ENCODE measurements around the gene ZNF628.

The ZNF628 gene

DNA sequence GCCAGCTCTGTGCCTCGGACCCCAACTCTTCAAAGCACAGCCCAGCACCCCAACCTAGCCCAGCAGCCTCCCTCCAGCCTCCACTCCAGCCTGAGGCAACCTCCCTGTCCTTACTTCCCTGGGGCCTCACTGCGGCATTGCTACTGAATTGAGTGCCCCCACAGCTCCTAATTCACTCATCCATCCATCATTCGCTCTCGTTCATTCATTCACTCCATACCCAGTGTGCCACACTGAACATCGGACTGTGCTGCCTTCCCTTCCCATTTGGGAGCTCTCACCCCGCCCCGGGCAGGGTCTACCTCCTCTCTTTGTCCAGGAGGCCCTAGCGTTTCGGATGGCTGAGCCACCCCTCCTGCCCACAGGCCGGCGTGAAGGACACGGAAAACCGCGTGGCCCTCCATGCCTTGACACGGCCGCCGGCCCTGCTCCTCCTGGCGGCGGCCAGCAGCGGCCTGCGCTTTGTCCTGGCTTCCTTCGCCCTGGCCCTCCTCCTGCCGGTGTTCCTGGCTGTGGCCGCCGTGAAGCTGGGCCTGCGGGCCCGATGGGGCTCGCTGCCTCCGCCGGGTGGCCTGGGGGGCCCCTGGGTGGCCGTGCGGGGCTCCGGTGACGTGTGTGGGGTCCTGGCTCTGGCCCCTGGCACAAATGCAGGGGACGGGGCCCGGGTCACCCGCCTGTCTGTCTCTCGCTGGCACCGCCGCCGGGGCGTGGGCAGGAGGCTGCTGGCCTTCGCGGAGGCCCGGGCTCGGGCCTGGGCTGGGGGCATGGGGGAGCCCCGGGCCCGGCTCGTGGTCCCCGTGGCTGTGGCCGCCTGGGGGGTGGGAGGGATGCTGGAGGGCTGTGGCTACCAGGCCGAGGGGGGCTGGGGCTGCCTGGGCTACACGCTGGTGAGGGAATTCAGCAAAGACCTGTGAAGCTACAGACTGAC, 9.9 kb downstream of the ZNF628 start:
- Histone ChIP-seq H3K9me3 (ENCODE audit: control insufficient read depth, insufficient read depth, low read depth, low read length) (no peaks in the 10 kb centered on the region), H3K4me3 (ENCODE audit: low read depth, low read length) (peak overlapping the region; percentile 91), H3K27ac (ENCODE audit: extremely low read depth, low read depth, low read length) (peak overlapping the region; percentile 45), H3K36me3 (ENCODE audit: control insufficient read depth in 2 of 2, insufficient read depth in 1 of 2, low read length in 2 of 2) (peaks cover 0 to 7% of the 10 kb centered on the region in 2 experiments; a peak in 1 of 3 replicates), H3K4me1 (ENCODE audit: control insufficient read depth, insufficient read depth, low read length) (peaks cover 23% of the 10 kb centered on the region)
- peak; percentile 38 for TF ChIP-seq PATZ1 (tag by site-specific recombination; IDR thresholded peaks at IDR 0.05)
- peak; percentile 76 for TF ChIP-seq ZNF366 (tag by site-specific recombination; conservative IDR thresholded peaks at IDR 0.05)
- TF ChIP-seq, protein P1, sequence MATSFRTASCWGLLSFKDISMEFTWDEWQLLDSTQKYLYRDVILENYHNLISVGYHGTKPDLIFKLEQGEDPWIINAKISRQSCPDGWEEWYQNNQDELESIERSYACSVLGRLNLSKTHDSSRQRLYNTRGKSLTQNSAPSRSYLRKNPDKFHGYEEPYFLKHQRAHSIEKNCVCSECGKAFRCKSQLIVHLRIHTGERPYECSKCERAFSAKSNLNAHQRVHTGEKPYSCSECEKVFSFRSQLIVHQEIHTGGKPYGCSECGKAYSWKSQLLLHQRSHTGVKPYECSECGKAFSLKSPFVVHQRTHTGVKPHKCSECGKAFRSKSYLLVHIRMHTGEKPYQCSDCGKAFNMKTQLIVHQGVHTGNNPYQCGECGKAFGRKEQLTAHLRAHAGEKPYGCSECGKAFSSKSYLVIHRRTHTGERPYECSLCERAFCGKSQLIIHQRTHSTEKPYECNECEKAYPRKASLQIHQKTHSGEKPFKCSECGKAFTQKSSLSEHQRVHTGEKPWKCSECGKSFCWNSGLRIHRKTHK (tag by site-specific recombination; IDR thresholded peaks at IDR 0.05) = no peak
- no peak for TF ChIP-seq ZNF513 (tag by site-specific recombination; IDR thresholded peaks at IDR 0.05)
- no peak for TF ChIP-seq ZNF221 (tag by site-specific recombination; IDR thresholded peaks at IDR 0.05; ENCODE audit: borderline replicate concordance)
- no peak for TF ChIP-seq ZNF24 (tag by site-specific recombination; IDR thresholded peaks at IDR 0.05)
- TF ChIP-seq, protein P2, sequence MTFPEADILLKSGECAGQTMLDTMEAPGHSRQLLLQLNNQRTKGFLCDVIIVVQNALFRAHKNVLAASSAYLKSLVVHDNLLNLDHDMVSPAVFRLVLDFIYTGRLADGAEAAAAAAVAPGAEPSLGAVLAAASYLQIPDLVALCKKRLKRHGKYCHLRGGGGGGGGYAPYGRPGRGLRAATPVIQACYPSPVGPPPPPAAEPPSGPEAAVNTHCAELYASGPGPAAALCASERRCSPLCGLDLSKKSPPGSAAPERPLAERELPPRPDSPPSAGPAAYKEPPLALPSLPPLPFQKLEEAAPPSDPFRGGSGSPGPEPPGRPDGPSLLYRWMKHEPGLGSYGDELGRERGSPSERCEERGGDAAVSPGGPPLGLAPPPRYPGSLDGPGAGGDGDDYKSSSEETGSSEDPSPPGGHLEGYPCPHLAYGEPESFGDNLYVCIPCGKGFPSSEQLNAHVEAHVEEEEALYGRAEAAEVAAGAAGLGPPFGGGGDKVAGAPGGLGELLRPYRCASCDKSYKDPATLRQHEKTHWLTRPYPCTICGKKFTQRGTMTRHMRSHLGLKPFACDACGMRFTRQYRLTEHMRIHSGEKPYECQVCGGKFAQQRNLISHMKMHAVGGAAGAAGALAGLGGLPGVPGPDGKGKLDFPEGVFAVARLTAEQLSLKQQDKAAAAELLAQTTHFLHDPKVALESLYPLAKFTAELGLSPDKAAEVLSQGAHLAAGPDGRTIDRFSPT (tag by site-specific recombination; IDR thresholded peaks at IDR 0.05) = peak; percentile 25; the same call in 1 of the 2 replicates
- TF ChIP-seq ZNF629 (tag by site-specific recombination; IDR thresholded peaks at IDR 0.05) = no peak
- TF ChIP-seq GLIS1 (tag by site-specific recombination; IDR thresholded peaks at IDR 0.05) = no peak
- TF ChIP-seq ZNF600 (tag by site-specific recombination; IDR thresholded peaks at IDR 0.05) = peak; percentile 69
- ChIA-PET CTCF (interaction anchor here (0.6 to 4.3 kb wide), 8 partner anchors 10 to 607 kb away, joined by 3 to 42 read pairs (median 3); partner anchors contain the start of gene ZNF628), POLR2A (interaction anchor here (0.8 to 3.5 kb wide), 14 partner anchors 10 to 206 kb away, joined by 3 to 44 read pairs (median 6); partner anchors contain the start of genes FIZ1, HSPBP1, ISOC2 and KMT5C)

DNA sequence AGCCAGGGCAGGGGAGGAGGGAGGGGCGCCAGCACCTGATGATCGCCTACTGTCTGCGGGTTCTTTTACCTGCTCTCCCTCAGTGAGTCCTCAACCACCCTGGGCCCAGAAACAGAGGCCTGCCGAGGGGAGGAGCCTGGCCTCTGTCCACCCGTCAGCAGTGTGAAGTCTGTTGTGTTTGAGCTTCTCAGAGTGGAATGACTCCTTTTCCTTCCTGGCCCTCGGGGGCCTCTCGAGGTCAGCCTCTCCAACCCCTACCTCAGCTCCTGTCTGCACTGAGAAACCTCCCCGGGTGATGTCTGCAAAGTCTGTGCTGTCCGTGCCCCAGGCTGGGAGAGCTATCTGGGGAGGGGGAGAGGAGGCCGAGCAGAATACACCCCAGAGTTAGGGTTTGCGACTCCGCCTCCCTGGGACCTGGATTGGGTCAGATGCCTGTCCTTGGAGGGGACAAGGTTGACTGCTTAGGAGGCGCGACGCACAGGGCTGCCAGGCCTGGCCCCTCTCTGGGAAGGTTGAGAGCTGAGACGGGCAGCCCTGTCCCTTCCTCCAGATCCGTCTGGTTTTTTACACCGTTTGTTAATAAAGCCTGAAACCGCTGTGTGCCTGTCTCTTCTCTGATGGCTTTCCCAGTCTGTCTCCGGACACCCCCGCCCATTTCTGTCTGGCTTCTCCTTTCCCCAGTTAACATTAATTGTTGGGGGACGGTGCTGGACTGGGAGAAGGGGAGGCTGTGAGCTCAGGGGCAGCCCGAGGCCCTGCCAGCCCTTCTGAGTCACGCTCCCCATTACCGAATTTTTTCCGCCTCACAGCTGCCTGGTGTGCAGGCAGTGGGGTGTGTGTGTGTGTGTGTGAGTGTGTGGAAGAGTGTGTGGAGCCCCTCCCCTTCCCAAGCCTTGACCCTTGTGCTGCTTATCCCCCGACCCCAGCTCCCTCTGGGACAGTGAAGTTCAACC, 10.8 kb downstream of the ZNF628 start:
- Histone ChIP-seq H3K9me3 (ENCODE audit: control insufficient read depth, insufficient read depth, low read depth, low read length) (no peaks in the 10 kb centered on the region), H3K27ac (ENCODE audit: extremely low read depth, low read depth, low read length) (peak overlapping the region; percentile 45), H3K36me3 (ENCODE audit: control insufficient read depth in 2 of 2, insufficient read depth in 1 of 2, low read length in 2 of 2) (peaks cover 0 to 5% of the 10 kb centered on the region in 2 experiments; a peak in 1 of 3 replicates), H3K4me3 (ENCODE audit: low read depth, low read length) (no peak overlapping the region), H3K4me1 (ENCODE audit: control insufficient read depth, insufficient read depth, low read length) (peaks cover 23% of the 10 kb centered on the region)
- ChIA-PET CTCF (interaction anchor here (0.6 to 4.3 kb wide), 12 partner anchors 11 to 608 kb away, joined by 3 to 42 read pairs (median 3); partner anchors contain the start of genes ISOC2, ZNF628 and ZNF865), POLR2A (interaction anchor here (0.6 to 3.5 kb wide), 14 partner anchors 11 to 284 kb away, joined by 3 to 24 read pairs (median 4); partner anchors contain the start of genes FIZ1, HSPBP1, ISOC2 and KMT5C)
- TF ChIP-seq ZNF513 (tag by site-specific recombination; IDR thresholded peaks at IDR 0.05) (no peak), ZFP3 (tag by site-specific recombination; IDR thresholded peaks at IDR 0.05; ENCODE audit: low read depth) (no peak), ZNF629 (tag by site-specific recombination; IDR thresholded peaks at IDR 0.05) (peak; percentile 55; the same call in 1 of the 2 replicates), MEIS1 (CRISPR knock-in tag; IDR thresholded peaks at IDR 0.05; ENCODE audit: borderline replicate concordance) (no peak), ZBTB7A (tag by site-specific recombination; IDR thresholded peaks at IDR 0.05; ENCODE audit: low read depth) (no peak), ZNF10 (tag by site-specific recombination; IDR thresholded peaks at IDR 0.05) (peak; percentile 97), PATZ1 (tag by site-specific recombination; IDR thresholded peaks at IDR 0.05) (peak; percentile 75), ZXDB (tag by site-specific recombination; IDR thresholded peaks at IDR 0.05) (peak; percentile 58; the same call in 1 of the 2 replicates), ZIC2 (tag by site-specific recombination; IDR thresholded peaks at IDR 0.05) (peak; percentile 61), SP2 (tag by site-specific recombination; IDR thresholded peaks at IDR 0.05) (no peak)

All from HEK293 (cell line).